Astrocyte of the cerebellum (primary cell): ENCODE data around the gene CLCF1.

ENCODE experiments used
- DNase-seq: peaks from one replicate; pipeline ENCODE4 v3.0.0-alpha.2; 2011; ENCODE audit warnings: low read depth
- H3K4me3 ChIP-seq: 2 replicates; pipeline ENCODE4 v1.5.1; 2011; ENCODE audit warnings: mild to moderate bottlenecking, low read depth, low read length, moderate library complexity
- in situ Hi-C: cut with HindIII; loops from 2 replicates; pipeline ENCODE4 v1.10.0; 2017; ENCODE audit warnings: low sequenced_read_pairs
- TF ChIP-seq, protein P1 (sequence below): IDR thresholded peaks from 2 replicates; pipeline ENCODE4 v1.5.1; 2012; ENCODE audit warnings: low read length, low read depth, moderate library complexity, mild to moderate bottlenecking; ENCODE audit errors: missing control alignments

The CLCF1 gene

DNA sequence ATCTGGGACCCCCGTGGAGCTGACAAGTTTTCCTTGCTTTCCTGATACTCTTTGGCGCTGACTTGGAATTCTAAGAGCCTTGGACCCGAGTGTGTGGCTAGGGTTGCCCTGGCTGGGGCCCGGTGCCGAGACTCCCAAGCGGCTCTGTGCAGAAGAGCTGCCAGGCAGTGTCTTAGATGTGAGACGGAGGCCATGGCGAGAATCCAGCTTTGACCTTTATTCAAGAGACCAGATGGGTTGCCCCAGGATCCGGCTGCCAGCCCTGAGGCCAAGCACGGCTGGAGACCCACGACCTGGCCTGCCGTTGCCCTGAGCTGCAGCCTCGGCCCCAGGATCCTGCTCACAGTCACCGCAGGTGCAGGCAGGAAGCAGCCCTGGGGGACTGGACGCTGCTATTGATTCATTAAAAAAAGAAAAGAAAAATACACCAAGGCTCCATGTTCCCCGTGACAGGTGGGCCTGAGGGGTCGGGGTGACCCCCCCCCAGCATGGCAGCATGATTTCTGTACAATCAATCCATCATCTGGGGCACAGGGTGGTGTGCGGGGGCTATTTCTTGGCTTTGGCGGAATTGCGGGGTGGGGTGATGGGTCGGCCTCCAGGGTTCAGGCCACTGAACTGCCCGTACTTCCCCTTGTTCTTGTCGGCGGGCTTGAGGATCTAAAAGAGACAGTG lies 24.7 kb upstream of the CLCF1 start:
- DNase-seq: no peak
- H3K4me3 ChIP-seq: no peak overlapping the region
- TF ChIP-seq, protein P1, sequence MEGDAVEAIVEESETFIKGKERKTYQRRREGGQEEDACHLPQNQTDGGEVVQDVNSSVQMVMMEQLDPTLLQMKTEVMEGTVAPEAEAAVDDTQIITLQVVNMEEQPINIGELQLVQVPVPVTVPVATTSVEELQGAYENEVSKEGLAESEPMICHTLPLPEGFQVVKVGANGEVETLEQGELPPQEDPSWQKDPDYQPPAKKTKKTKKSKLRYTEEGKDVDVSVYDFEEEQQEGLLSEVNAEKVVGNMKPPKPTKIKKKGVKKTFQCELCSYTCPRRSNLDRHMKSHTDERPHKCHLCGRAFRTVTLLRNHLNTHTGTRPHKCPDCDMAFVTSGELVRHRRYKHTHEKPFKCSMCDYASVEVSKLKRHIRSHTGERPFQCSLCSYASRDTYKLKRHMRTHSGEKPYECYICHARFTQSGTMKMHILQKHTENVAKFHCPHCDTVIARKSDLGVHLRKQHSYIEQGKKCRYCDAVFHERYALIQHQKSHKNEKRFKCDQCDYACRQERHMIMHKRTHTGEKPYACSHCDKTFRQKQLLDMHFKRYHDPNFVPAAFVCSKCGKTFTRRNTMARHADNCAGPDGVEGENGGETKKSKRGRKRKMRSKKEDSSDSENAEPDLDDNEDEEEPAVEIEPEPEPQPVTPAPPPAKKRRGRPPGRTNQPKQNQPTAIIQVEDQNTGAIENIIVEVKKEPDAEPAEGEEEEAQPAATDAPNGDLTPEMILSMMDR: no peak
- in situ Hi-C loops: no loop called here

DNA sequence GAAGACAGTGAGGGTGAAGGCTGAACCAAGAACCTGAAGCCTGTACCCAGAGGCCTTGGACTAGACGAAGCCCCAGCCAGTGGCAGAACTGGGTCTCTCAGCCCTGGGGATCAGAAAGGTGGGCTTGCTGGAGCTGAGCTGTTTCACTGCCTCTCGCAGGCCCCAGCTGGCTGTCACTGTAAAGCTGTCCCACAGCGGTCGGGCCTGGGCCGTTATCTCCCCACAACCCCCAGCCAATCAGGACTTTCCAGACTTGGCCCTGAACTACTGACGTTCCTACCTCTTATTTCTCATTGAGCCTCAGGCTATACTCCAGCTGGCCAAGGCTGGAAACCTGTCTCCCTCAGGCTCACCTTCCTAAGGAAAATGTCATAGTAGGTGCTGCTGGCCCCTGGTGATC lies 24.1 kb upstream of the CLCF1 start:
- in situ Hi-C loops: no loop called here
- TF ChIP-seq, protein P1: no peak
- H3K4me3 ChIP-seq: no peak overlapping the region
- no peak for DNase-seq

DNA sequence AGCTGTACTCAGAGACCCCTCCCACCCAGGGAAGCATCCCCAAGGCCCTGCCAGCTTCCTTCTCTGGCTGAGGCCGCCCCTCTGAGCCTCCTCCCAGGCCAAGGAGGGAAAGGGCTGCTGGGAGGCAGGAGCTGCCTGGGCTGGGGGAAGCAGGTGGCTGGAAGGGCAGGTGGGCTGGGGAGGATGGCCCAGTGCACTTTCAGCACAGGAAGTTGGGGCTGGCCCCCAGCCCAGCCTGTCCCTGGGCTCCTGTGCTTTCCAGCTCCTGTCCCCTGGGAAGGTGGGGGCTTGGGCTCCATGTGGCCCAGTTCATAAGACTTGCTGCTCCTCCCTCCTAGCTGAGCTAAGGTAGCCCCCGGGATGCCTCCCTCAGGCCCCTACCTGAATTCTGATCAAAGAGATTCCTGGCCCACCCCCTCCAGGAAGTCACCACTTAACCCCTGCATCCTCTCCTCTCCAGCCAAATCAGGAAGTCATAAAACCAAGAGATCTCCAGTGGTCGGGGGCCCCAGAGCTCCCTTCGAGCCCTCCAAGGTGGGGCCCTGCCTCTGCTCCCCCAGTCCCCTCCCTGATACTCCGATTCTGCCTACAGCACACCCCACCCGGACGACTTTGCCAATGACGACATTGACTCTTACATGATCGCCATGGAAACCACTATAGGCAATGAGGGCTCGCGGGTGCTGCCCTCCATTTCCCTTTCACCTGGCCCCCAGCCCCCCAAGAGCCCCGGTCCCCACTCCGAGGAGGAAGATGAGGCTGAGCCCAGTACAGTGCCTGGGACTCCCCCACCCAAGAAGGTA lies 23.4 kb upstream of the CLCF1 start:
- TF ChIP-seq, protein P1: no peak
- DNase-seq: no peak
- no peak overlapping the region for H3K4me3 ChIP-seq
- in situ Hi-C loops: no loop called here

DNA sequence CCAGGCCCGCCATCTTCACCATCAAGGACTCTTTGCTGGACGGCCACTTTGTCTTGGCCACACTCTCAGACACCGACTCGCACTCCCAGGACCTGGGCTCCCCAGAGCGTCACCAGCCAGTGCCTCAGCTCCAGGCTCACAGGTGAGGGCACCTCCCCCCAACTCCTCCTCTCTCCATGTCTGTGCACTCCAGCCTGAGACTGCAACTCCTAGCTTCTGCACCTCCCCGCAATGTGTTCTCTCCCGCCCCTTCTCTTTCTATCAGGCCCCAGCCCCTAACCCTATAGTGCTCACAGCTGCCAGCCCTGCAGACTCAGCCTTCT lies 22.8 kb upstream of the CLCF1 start:
- no peak overlapping the region for H3K4me3 ChIP-seq
- in situ Hi-C loops: no loop called here
- DNase-seq: no peak

DNA sequence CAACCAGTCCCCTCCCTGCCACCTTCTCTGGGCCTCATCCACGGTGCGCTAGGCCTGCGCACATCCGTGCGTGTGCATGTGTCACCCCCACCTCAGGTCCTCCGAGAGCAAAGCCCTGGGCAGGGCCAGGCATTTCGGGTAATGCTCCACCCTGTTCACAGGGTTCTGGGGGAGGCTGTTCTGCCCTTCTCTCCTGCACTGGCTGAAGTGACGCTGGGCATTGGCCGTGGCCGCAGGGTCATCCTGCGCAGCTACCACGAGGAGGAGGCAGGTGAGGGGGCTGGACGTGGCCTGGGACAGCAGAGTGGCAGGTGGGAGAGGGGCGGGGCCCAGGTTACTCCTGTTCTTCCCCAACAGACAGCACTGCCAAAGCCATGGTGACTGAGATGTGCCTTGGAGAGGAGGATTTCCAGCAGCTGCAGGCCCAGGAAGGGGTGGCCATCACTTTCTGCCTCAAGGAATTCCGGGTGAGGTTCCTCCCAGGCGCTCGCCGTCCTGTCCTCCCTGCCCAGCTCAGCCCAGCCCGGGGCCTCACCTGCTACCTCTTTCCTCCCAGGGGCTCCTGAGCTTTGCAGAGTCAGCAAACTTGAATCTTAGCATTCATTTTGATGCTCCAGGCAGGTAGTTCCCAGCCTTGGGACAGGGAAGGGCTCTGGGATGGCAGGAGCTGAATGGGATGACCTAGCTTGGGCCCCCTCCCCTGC lies 22.3 kb upstream of the CLCF1 start:
- H3K4me3 ChIP-seq: no peak overlapping the region
- in situ Hi-C loops: no loop called here
- TF ChIP-seq, protein P1: no peak
- no peak for DNase-seq

More for the DNA sequence above, 22.8 kb upstream of the CLCF1 start:
- TF ChIP-seq, protein P1: no peak

DNA sequence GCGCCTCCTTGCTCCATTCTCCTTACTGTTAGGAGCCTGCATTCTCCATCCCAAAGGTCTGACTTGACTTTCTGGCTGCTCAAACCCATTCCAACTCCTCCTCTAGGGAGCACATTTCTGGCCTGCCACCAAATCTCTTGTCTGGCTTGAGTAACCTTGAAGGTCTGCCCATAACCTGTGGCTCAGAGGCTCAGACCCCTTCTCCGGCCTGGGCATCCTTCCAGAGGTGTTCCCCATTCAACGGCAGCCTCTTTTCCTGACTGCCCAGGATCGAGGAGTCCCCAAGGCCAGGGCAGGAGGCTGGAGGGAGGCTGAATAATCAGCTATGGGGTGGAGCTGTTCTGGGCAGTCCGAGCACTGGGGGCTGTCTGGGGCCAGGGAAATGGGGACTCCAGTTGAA lies 20.6 kb upstream of the CLCF1 start:
- H3K4me3 ChIP-seq: no peak overlapping the region
- TF ChIP-seq, protein P1: no peak
- DNase-seq: no peak
- in situ Hi-C loops: no loop called here
